ENCODE data around the gene PGGHG. TPM values are rescaled to one million over a fixed set of nuclear protein-coding genes. Genes with fewer than 3 reads are reported as not detected.
A peak's percentile ranks its signal among the peaks of the same experiment; 100 is the strongest.

PGGHG gene
- total and polyA plus RNA-seq, 10 of the 15 experiments (the other 5 are each of a cell fraction or from before 2014, with no cell fraction given), result 0.10 to 8.3 (median 1.8) TPM

DNA sequence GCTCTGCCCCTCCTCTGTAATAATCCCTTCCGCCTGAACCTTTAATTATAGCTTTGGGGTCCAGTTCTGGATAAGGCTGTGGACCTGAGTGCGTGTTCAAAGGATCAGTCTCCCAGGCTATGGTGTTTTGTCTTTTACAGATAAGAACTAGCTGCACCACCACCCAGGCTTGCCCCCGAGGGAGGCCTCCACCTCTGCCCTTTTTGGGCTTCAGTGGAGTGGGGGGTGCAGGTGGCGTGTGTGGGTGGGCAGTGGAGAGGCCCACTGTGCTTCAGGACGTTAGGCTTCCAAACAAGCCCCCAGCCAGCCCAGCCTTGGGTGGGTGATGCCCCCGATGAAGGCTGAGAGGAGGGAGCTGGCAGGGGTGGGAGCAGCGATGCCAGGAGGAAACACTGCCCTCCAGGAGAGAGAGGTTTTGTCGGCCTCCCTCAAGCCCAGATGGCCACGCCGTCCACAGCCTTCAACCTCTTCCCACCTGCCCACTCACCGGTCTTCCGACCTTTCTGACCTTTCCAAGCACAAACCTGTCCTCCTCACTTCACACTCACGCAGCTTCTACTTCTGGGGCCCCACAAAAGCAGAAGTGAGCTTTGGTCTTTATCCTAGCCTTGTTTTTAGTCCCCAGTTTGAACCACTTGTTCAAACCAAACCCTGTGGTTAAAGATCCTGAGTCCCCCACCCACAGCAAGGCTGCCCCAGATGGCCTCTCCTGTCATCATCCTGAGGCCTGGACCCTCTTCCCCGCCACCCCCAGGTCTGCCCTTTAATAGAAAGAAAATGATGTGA, 31.8 kb upstream of the PGGHG start (continued):
- TF ChIP-seq, protein P1, sequence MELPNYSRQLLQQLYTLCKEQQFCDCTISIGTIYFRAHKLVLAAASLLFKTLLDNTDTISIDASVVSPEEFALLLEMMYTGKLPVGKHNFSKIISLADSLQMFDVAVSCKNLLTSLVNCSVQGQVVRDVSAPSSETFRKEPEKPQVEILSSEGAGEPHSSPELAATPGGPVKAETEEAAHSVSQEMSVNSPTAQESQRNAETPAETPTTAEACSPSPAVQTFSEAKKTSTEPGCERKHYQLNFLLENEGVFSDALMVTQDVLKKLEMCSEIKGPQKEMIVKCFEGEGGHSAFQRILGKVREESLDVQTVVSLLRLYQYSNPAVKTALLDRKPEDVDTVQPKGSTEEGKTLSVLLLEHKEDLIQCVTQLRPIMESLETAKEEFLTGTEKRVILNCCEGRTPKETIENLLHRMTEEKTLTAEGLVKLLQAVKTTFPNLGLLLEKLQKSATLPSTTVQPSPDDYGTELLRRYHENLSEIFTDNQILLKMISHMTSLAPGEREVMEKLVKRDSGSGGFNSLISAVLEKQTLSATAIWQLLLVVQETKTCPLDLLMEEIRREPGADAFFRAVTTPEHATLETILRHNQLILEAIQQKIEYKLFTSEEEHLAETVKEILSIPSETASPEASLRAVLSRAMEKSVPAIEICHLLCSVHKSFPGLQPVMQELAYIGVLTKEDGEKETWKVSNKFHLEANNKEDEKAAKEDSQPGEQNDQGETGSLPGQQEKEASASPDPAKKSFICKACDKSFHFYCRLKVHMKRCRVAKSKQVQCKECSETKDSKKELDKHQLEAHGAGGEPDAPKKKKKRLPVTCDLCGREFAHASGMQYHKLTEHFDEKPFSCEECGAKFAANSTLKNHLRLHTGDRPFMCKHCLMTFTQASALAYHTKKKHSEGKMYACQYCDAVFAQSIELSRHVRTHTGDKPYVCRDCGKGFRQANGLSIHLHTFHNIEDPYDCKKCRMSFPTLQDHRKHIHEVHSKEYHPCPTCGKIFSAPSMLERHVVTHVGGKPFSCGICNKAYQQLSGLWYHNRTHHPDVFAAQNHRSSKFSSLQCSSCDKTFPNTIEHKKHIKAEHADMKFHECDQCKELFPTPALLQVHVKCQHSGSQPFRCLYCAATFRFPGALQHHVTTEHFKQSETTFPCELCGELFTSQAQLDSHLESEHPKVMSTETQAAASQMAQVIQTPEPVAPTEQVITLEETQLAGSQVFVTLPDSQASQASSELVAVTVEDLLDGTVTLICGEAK (IDR thresholded peaks at IDR 0.05; ENCODE audit: borderline replicate concordance), result no peak
- TF ChIP-seq GATAD2B (conservative IDR thresholded peaks at IDR 0.05; ENCODE audit: low read depth), result peak; percentile 47; the same call in 1 of the 2 replicates
- TF ChIP-seq MYC (IDR thresholded peaks at IDR 0.05; ENCODE audit: insufficient read depth, insufficient read length, insufficient replicate concordance, low read length, severe bottlenecking), result no peak

DNA sequence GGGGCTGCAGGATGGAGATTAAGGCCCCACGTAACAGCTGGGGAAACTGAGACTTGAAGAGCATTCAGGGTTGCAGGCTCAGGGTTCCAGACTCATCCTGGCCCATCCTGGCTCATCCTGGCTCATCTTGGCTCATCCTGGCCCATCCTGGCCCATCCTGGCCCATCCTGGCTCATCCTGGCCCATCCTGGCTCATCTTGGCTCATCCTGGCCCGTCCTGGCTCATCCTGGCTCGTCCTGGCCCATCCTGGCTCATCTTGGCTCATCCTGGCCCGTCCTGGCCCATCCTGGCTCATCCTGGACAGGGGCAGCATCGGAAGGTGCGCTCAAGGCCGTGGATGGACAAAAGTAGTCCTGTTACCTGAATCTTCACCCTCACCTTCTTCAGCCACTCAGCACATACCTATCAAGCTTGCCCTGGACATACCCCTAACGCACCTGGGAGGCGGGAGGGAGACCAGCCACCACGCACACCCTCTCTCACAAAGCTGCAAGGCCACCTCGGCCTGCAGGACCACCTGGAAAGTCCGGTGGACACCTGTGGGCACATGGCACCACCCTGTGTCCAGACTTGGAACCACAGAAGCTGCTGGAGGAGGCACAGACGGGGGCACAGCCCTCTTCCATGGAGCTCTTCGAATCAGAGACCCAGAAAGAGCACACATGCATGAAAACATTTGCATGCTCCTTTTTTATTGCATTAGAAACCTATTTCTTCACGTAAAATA, 31.0 kb upstream of the PGGHG start:
- in situ Hi-C loops (cut with MboI) (no loop called here), intact Hi-C loops (cut with micrococcal nuclease; ENCODE audit: unreplicated experiment) (no loop called here)
- peaks cover 2% of the 10 kb centered on the region; the same call in 2 of the 3 replicates for H3K9me3 ChIP-seq (replicated peaks; ENCODE audit: control insufficient read depth, insufficient read depth, low read length)
- CTCF ChIA-PET, result interaction anchor here (0.6 to 3.6 kb wide), 9 partner anchors 7 to 281 kb away, joined by 3 to 25 read pairs (median 5); partner anchors contain the start of genes BET1L, PSMD13, RIC8A and SIRT3
- H3K27me3 ChIP-seq (replicated peaks in 1 of 2; ENCODE audit: control insufficient read depth in 2 of 2, insufficient read depth in 2 of 2, low read length in 1 of 2), result no peaks in the 10 kb centered on the region
- POLR2A ChIA-PET, result interaction anchor here (0.5 to 1.3 kb wide), 5 partner anchors 8 to 518 kb away, joined by 3 read pairs; no protein-coding TSS in a partner anchor
- peak overlapping the region; percentile 54; the same call in 1 of the 2 replicates for H3K4me2 ChIP-seq (ENCODE audit: control insufficient read depth, insufficient read depth)
- peaks cover 0 to 4% of the 10 kb centered on the region in 2 experiments; a peak in 1 of 4 replicates for H3K36me3 ChIP-seq (ENCODE audit: control insufficient read depth in 2 of 2, insufficient read depth in 2 of 2, low read length in 1 of 2)
- BruUV-seq (replicated peaks), result no TSS peak
- no peak overlapping the region for H3K4me3 ChIP-seq
- no peak overlapping the region for H2AFZ ChIP-seq (ENCODE audit: control insufficient read depth, low read depth, low read length)
- no peak overlapping the region for H3K9ac ChIP-seq (ENCODE audit: control insufficient read depth, insufficient read depth, low read length)
- FAIRE-seq (no peak), DNase-seq (ENCODE audit: low read depth, low spot score) (no peak), ATAC-seq (peak; percentile 65; the same call in 2 of the 3 replicates)
- H4K20me1 ChIP-seq (ENCODE audit: control insufficient read depth, insufficient read depth), result no peaks in the 10 kb centered on the region
- SMC1A ChIA-PET (ENCODE audit: uncharacterized antibody, unreplicated experiment), result interaction anchor here (1.0 kb wide), 2 partner anchors 9 to 105 kb away, joined by 3 to 4 read pairs; no protein-coding TSS in a partner anchor
- 51% methylated on average over 15 of the region's 15 CpGs for WGBS (ENCODE audit: insufficient coverage, insufficient replicate concordance, low lambda C conversion rate, missing lambda C conversion rate)
- H3K79me2 ChIP-seq (ENCODE audit: control insufficient read depth, insufficient read depth, low read length), result no peaks in the 10 kb centered on the region
- peaks cover 13% of the 10 kb centered on the region for H3K4me1 ChIP-seq (ENCODE audit: control insufficient read depth, insufficient read depth, low read length)
- RAD21 ChIA-PET (ENCODE audit: unreplicated experiment), result interaction anchor here (0.7 to 1.3 kb wide), 3 partner anchors 9 to 48 kb away, joined by 3 to 4 read pairs (median 3); no protein-coding TSS in a partner anchor
- H3K27ac ChIP-seq (ENCODE audit: control insufficient read depth, insufficient read depth), result no peak overlapping the region
- peak; percentile 45 for TF ChIP-seq RAD21 (IDR thresholded peaks at IDR 0.05; ENCODE audit: insufficient read depth, low read depth, low read length)
- TF ChIP-seq, protein P2, sequence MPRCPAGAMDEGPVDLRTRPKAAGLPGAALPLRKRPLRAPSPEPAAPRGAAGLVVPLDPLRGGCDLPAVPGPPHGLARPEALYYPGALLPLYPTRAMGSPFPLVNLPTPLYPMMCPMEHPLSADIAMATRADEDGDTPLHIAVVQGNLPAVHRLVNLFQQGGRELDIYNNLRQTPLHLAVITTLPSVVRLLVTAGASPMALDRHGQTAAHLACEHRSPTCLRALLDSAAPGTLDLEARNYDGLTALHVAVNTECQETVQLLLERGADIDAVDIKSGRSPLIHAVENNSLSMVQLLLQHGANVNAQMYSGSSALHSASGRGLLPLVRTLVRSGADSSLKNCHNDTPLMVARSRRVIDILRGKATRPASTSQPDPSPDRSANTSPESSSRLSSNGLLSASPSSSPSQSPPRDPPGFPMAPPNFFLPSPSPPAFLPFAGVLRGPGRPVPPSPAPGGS (IDR thresholded peaks at IDR 0.05; ENCODE audit: borderline replicate concordance, insufficient read depth, low read depth, low read length, poor library complexity, severe bottlenecking), result peak; percentile 99
- TF ChIP-seq SMC3 (IDR thresholded peaks at IDR 0.05; ENCODE audit: borderline replicate concordance, low read length), result peak; percentile 24; the same call in 1 of the 2 replicates
- peak; percentile 75; the same call in 1 of the 2 replicates for TF ChIP-seq TCF3 (IDR thresholded peaks at IDR 0.05; ENCODE audit: borderline replicate concordance, insufficient read depth, low read depth, low read length)
- no peak for TF ChIP-seq ETV6 (conservative IDR thresholded peaks at IDR 0.05 in 1 of 2, IDR thresholded peaks at IDR 0.05 in 1 of 2; ENCODE audit: borderline replicate concordance in 1 of 2, low read depth in 1 of 2)
- TF ChIP-seq SREBF2 (IDR thresholded peaks at IDR 0.05; ENCODE audit: low read length), result no peak
- no peak for TF ChIP-seq SIX5 (IDR thresholded peaks at IDR 0.05; ENCODE audit: low read depth, low read length, severe bottlenecking)

All from GM12878 (cell line).